GM23338 (cell line): ENCODE data around the gene CDC45. TPM values are rescaled to one million over a fixed set of nuclear protein-coding genes. Genes with fewer than 3 reads are reported as not detected.
A peak's percentile ranks its signal among the peaks of the same experiment; 100 is the strongest.

ENCODE experiments used
- ATAC-seq: fragments of 200-7000 bp; cut with Tn5 transposase; 3 replicates; pipeline ENCODE4 v1.9.1; 2020
- DNase-seq: peaks from one replicate; pipeline ENCODE4 v3.0.0-alpha.2; 2015; ENCODE audit warnings: low spot score
- H2AFZ ChIP-seq: fragments of 200-600 bp; sonication (generic); 2 replicates; pipeline ENCODE4 v1.8.0; 2016; ENCODE audit warnings: antibody characterized with exemption, mild to moderate bottlenecking, moderate library complexity
- H3F3A ChIP-seq: fragments of 200-600 bp; sonication (generic); replicated peaks from 2 replicates; pipeline ENCODE4 v1.8.0; 2017; ENCODE audit warnings: antibody characterized with exemption, mixed run types, low read depth
- H3K27ac ChIP-seq: fragments of 200-600 bp; sonication (generic); 2 replicates; pipeline ENCODE4 v1.6.1; 2016; ENCODE audit warnings: low read depth
- H3K27me3 ChIP-seq: fragments of 200-600 bp; sonication (generic); 2 replicates; pipeline ENCODE4 v1.8.0; 2016; ENCODE audit warnings: mild to moderate bottlenecking, mixed run types, moderate library complexity; ENCODE audit not compliant: insufficient read depth
- H3K36me3 ChIP-seq: fragments of 200-600 bp; sonication (generic); 2 replicates; pipeline ENCODE4 v1.8.0; 2016; ENCODE audit warnings: mild to moderate bottlenecking; ENCODE audit not compliant: insufficient read depth
- H3K4me1 ChIP-seq: fragments of 200-600 bp; sonication (generic); 2 replicates; pipeline ENCODE4 v1.8.0; 2016; ENCODE audit warnings: mild to moderate bottlenecking, moderate library complexity; ENCODE audit not compliant: insufficient read depth
- H3K4me2 ChIP-seq: fragments of 200-600 bp; sonication (generic); 2 replicates; pipeline ENCODE4 v1.7.1; 2017; ENCODE audit warnings: mixed run types
- H3K4me3 ChIP-seq: fragments of 200-600 bp; sonication (generic); 2 replicates; pipeline ENCODE4 v1.6.1; 2016; ENCODE audit warnings: mixed run types
- H3K79me2 ChIP-seq: fragments of 200-600 bp; sonication (generic); replicated peaks from 2 replicates; pipeline ENCODE4 v1.8.0; 2017; ENCODE audit warnings: mild to moderate bottlenecking; ENCODE audit not compliant: insufficient read depth
- H3K9me2 ChIP-seq: fragments of 200-600 bp; sonication (generic); 2 replicates; pipeline ENCODE4 v1.8.0; 2017; ENCODE audit not compliant: insufficient read depth
- H4K20me1 ChIP-seq: fragments of 200-600 bp; sonication (generic); replicated peaks from 2 replicates; pipeline ENCODE4 v1.8.0; 2017; ENCODE audit warnings: mild to moderate bottlenecking; ENCODE audit not compliant: insufficient read depth
- H3K27ac Mint-ChIP-seq: 2 replicates; pipeline ENCODE4 v1.8.0; 2020; ENCODE audit warnings: inconsistent platforms, mild to moderate bottlenecking, moderate library complexity, mixed read lengths
- H3K27me3 Mint-ChIP-seq: 3 replicates; pipeline ENCODE4 v1.8.0; 2022; ENCODE audit warnings: low read depth, mild to moderate bottlenecking, moderate library complexity, mixed read lengths, inconsistent platforms; ENCODE audit not compliant: insufficient read depth, poor library complexity
- H3K36me3 Mint-ChIP-seq: 3 replicates; pipeline ENCODE4 v1.8.0; 2021; ENCODE audit warnings: low read depth, mild to moderate bottlenecking, inconsistent platforms, moderate library complexity, mixed read lengths
- H3K4me1 Mint-ChIP-seq: 3 replicates; pipeline ENCODE4 v1.8.0; 2020; ENCODE audit warnings: mild to moderate bottlenecking, inconsistent platforms, mixed read lengths
- H3K4me3 Mint-ChIP-seq: 3 replicates; pipeline ENCODE4 v1.8.0; 2021; ENCODE audit warnings: moderate library complexity, mild to moderate bottlenecking, inconsistent platforms, mixed read lengths
- H3K9me3 Mint-ChIP-seq: 3 replicates; pipeline ENCODE4 v1.8.0; 2020; ENCODE audit warnings: moderate library complexity, mild to moderate bottlenecking, inconsistent platforms, mixed read lengths
- EZH2 ChIP-seq: fragments of 200-600 bp; sonication (generic); IDR thresholded peaks from one replicate; pipeline ENCODE4 v1.8.0; 2017; ENCODE audit warnings: antibody characterized with exemption, mild to moderate bottlenecking, low read depth; ENCODE audit not compliant: unreplicated experiment
- polyA plus RNA-seq: library from polyadenylated mRNA; unstranded; fragments of >200 nt; fragmentation: Nextera tagmentation; extraction: Ambion mirVana; gene quantifications from 2 replicates; pipeline ENCODE4 v1.2.1, GENCODE V29; 2016
- total RNA-seq: library from RNA; depleted of rRNA; stranded (reverse); fragments of >200 nt; shearing (Covaris generic); gene quantifications from 2 replicates; pipeline ENCODE4 v1.2.3, GENCODE V29; 2014
- TF ChIP-seq, protein P1 (sequence below): fragments of 250-450 bp; sonication (Bioruptor Pico); IDR thresholded peaks from 2 replicates; pipeline ENCODE4 v1.5.0; 2020; ENCODE audit warnings: mild to moderate bottlenecking, moderate library complexity
- TF ChIP-seq, protein P2 (sequence below), 2 experiments: fragments of 200-600 bp in 1 of 2; sonication (generic) in 1 of 2; conservative IDR thresholded peaks; 2 replicates each; pipeline versions ENCODE4 v1.5.1 to v1.6.1; 2016 to 2017; ENCODE audit warnings: antibody characterized with exemption in 2 of 2, low read depth in 2 of 2, mild to moderate bottlenecking in 2 of 2, moderate library complexity in 1 of 2
- TF ChIP-seq, protein P3 (sequence below): IDR thresholded peaks from one replicate; pipeline ENCODE4 v1.6.1; 2018; ENCODE audit warnings: antibody characterized with exemption; ENCODE audit not compliant: unreplicated experiment

Gene CDC45
- total and polyA plus RNA-seq, 2 experiments from 2014 or later = 29.0 to 30.3 TPM

DNA sequence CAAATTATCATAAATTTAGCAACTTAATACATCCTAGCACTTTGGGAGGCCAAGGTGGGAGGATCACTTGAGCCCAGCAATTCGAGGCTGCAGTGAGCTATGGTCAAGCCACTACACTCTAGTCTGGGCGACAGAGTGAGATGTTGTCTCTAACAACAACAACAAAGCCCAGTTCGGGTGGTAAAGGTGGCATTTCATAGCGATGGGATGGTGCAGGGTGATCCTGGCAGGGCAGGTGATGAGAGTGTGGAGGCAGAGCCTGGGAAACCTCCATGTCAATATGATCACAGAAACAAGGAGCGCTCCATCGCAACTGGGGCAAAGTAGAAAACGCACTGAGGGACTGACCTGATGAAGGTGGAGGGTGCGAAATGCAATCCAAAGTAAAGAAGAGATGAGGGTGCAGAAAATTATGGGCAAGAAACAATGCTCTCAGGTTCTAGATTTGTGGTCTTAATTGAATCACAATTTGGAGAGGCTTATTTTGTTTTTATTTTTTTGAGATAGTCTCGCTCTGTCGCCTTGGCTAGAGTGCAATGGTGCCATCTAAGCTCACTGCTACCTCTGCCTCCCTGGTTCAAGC, 77.3 kb downstream of the CDC45 start (continued):
- TF ChIP-seq, protein P1, sequence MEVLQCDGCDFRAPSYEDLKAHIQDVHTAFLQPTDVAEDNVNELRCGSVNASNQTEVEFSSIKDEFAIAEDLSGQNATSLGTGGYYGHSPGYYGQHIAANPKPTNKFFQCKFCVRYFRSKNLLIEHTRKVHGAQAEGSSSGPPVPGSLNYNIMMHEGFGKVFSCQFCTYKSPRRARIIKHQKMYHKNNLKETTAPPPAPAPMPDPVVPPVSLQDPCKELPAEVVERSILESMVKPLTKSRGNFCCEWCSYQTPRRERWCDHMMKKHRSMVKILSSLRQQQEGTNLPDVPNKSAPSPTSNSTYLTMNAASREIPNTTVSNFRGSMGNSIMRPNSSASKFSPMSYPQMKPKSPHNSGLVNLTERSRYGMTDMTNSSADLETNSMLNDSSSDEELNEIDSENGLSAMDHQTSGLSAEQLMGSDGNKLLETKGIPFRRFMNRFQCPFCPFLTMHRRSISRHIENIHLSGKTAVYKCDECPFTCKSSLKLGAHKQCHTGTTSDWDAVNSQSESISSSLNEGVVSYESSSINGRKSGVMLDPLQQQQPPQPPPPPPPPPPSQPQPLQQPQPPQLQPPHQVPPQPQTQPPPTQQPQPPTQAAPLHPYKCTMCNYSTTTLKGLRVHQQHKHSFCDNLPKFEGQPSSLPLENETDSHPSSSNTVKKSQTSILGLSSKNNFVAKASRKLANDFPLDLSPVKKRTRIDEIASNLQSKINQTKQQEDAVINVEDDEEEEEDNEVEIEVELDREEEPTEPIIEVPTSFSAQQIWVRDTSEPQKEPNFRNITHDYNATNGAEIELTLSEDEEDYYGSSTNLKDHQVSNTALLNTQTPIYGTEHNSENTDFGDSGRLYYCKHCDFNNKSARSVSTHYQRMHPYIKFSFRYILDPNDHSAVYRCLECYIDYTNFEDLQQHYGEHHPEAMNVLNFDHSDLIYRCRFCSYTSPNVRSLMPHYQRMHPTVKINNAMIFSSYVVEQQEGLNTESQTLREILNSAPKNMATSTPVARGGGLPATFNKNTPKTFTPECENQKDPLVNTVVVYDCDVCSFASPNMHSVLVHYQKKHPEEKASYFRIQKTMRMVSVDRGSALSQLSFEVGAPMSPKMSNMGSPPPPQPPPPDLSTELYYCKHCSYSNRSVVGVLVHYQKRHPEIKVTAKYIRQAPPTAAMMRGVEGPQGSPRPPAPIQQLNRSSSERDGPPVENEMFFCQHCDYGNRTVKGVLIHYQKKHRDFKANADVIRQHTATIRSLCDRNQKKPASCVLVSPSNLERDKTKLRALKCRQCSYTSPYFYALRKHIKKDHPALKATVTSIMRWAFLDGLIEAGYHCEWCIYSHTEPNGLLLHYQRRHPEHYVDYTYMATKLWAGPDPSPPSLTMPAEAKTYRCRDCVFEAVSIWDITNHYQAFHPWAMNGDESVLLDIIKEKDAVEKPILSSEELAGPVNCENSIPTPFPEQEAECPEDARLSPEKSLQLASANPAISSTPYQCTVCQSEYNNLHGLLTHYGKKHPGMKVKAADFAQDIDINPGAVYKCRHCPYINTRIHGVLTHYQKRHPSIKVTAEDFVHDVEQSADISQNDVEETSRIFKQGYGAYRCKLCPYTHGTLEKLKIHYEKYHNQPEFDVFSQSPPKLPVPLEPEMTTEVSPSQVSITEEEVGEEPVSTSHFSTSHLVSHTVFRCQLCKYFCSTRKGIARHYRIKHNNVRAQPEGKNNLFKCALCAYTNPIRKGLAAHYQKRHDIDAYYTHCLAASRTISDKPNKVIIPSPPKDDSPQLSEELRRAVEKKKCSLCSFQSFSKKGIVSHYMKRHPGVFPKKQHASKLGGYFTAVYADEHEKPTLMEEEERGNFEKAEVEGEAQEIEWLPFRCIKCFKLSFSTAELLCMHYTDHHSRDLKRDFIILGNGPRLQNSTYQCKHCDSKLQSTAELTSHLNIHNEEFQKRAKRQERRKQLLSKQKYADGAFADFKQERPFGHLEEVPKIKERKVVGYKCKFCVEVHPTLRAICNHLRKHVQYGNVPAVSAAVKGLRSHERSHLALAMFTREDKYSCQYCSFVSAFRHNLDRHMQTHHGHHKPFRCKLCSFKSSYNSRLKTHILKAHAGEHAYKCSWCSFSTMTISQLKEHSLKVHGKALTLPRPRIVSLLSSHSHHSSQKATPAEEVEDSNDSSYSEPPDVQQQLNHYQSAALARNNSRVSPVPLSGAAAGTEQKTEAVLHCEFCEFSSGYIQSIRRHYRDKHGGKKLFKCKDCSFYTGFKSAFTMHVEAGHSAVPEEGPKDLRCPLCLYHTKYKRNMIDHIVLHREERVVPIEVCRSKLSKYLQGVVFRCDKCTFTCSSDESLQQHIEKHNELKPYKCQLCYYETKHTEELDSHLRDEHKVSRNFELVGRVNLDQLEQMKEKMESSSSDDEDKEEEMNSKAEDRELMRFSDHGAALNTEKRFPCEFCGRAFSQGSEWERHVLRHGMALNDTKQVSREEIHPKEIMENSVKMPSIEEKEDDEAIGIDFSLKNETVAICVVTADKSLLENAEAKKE (CRISPR knock-in tag) = no peak
- no peak for TF ChIP-seq EZH2
- TF ChIP-seq, protein P2, sequence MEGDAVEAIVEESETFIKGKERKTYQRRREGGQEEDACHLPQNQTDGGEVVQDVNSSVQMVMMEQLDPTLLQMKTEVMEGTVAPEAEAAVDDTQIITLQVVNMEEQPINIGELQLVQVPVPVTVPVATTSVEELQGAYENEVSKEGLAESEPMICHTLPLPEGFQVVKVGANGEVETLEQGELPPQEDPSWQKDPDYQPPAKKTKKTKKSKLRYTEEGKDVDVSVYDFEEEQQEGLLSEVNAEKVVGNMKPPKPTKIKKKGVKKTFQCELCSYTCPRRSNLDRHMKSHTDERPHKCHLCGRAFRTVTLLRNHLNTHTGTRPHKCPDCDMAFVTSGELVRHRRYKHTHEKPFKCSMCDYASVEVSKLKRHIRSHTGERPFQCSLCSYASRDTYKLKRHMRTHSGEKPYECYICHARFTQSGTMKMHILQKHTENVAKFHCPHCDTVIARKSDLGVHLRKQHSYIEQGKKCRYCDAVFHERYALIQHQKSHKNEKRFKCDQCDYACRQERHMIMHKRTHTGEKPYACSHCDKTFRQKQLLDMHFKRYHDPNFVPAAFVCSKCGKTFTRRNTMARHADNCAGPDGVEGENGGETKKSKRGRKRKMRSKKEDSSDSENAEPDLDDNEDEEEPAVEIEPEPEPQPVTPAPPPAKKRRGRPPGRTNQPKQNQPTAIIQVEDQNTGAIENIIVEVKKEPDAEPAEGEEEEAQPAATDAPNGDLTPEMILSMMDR (conservative IDR thresholded peaks at IDR 0.05; ENCODE audit: low read depth in 2 of 2) = no peak

DNA sequence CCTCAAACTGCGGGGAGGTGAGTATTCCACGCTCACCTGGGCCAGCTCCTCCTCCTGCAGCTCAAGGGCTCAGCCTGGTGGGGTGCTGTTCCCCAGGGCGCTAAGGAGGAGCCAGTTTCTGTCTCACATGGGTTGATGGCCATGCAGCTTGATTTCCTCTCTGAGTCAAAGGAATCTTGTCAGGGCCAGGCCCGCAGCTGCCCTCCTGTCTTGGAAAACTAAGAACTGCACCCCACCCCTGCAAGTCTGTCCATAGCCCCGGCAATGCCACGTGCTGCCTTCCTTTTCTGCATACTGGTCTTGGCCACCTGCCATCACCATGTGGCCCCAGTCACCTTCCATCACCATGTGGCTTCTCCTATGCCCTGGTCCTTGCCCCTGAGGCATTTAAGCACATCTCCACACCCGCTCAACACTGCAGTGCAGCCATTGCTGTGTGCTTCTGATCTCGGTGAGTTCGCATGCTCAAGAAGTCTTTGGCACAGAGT, 79.6 kb downstream of the CDC45 start:
- Mint-ChIP-seq H3K4me3 (no peak overlapping the region), H3K36me3 (no peaks in the 10 kb centered on the region), H3K27me3 (peaks cover 1% of the 10 kb centered on the region), H3K4me1 (peaks cover 7% of the 10 kb centered on the region), H3K27ac (no peak overlapping the region), H3K9me3 (no peaks in the 10 kb centered on the region; the same call in 2 of the 3 replicates)
- Histone ChIP-seq H3K4me1 (no peaks in the 10 kb centered on the region; the same call in 1 of the 2 replicates), H3K27me3 (no peaks in the 10 kb centered on the region), H3K36me3 (no peaks in the 10 kb centered on the region), H3F3A (no peaks in the 10 kb centered on the region), H4K20me1 (no peaks in the 10 kb centered on the region), H2AFZ (peak overlapping the region; percentile 66; the same call in 1 of the 2 replicates), H3K27ac (no peak overlapping the region), H3K79me2 (no peaks in the 10 kb centered on the region), H3K4me3 (no peak overlapping the region), H3K4me2 (no peak overlapping the region), H3K9me2 (no peaks in the 10 kb centered on the region)
- peak; percentile 61 for DNase-seq
- peak; percentile 84 for ATAC-seq
- TF ChIP-seq EZH2 = no peak
- TF ChIP-seq, protein P3, sequence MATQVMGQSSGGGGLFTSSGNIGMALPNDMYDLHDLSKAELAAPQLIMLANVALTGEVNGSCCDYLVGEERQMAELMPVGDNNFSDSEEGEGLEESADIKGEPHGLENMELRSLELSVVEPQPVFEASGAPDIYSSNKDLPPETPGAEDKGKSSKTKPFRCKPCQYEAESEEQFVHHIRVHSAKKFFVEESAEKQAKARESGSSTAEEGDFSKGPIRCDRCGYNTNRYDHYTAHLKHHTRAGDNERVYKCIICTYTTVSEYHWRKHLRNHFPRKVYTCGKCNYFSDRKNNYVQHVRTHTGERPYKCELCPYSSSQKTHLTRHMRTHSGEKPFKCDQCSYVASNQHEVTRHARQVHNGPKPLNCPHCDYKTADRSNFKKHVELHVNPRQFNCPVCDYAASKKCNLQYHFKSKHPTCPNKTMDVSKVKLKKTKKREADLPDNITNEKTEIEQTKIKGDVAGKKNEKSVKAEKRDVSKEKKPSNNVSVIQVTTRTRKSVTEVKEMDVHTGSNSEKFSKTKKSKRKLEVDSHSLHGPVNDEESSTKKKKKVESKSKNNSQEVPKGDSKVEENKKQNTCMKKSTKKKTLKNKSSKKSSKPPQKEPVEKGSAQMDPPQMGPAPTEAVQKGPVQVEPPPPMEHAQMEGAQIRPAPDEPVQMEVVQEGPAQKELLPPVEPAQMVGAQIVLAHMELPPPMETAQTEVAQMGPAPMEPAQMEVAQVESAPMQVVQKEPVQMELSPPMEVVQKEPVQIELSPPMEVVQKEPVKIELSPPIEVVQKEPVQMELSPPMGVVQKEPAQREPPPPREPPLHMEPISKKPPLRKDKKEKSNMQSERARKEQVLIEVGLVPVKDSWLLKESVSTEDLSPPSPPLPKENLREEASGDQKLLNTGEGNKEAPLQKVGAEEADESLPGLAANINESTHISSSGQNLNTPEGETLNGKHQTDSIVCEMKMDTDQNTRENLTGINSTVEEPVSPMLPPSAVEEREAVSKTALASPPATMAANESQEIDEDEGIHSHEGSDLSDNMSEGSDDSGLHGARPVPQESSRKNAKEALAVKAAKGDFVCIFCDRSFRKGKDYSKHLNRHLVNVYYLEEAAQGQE = no peak
